Lung (tissue), 12 donors: ENCODE measurements around the gene BAX. TPM values are rescaled to one million over a fixed set of nuclear protein-coding genes. Genes with fewer than 3 reads are reported as not detected.

Experiments
- ATAC-seq: fragments of 200-7000 bp; cut with Tn5 transposase; one replicate; pipeline ENCODE4 v1.9.1; 2020; ENCODE audit warnings: moderate number of reproducible peaks; ENCODE audit not compliant: insufficient read depth, low FRiP score
- DNase-seq, 3 donors: peaks; one replicate each; pipeline ENCODE4 v3.0.0-alpha.2; 2013 to 2017
- H3K27ac ChIP-seq, 2 donors: one replicate each; pipeline ENCODE4 v1.5.1; 2013; ENCODE audit warnings: mild to moderate bottlenecking in 2 of 2, moderate library complexity in 2 of 2, control low read depth in 1 of 2, inconsistent platforms in 1 of 2, low read depth in 1 of 2, low read length in 1 of 2
- H3K27me3 ChIP-seq, 3 donors: one replicate each; pipeline ENCODE4 v1.5.1; 2013; ENCODE audit warnings: low read length in 2 of 3; ENCODE audit not compliant: control insufficient read depth in 3 of 3, insufficient read depth in 3 of 3
- H3K36me3 ChIP-seq, 4 donors: one replicate each; pipeline ENCODE4 v1.5.1; 2013; ENCODE audit warnings: low read length in 4 of 4, mild to moderate bottlenecking in 1 of 4, moderate library complexity in 1 of 4; ENCODE audit not compliant: control insufficient read depth in 4 of 4, insufficient read depth in 4 of 4
- H3K4me1 ChIP-seq, 5 donors: one replicate each; pipeline ENCODE4 v1.5.1; 2013; ENCODE audit warnings: low read length in 5 of 5, mild to moderate bottlenecking in 2 of 5, moderate library complexity in 1 of 5; ENCODE audit not compliant: control insufficient read depth in 5 of 5, insufficient read depth in 5 of 5
- H3K4me3 ChIP-seq: one replicate; pipeline ENCODE4 v1.5.1; 2013; ENCODE audit warnings: mild to moderate bottlenecking, control low read depth, moderate library complexity
- H3K9ac ChIP-seq, 2 donors: one replicate each; pipeline ENCODE4 v1.5.1; 2013; ENCODE audit warnings: low read length in 2 of 2, control low read depth in 1 of 2; ENCODE audit not compliant: insufficient read depth in 1 of 2
- H3K9me3 ChIP-seq, 4 donors: one replicate each; pipeline ENCODE4 v1.5.1; 2013; ENCODE audit warnings: low read length in 3 of 4, mild to moderate bottlenecking in 1 of 4, moderate library complexity in 1 of 4; ENCODE audit not compliant: control insufficient read depth in 4 of 4, insufficient read depth in 3 of 4
- CTCF ChIP-seq: IDR thresholded peaks from 2 replicates; pipeline ENCODE4 v1.5.1; 2012; ENCODE audit warnings: mild to moderate bottlenecking; ENCODE audit errors: control extremely low read depth, extremely low read depth
- WGBS, 2 donors: extraction: QIAGEN DNeasy Blood & Tissue Kit; methylation state at CpG; one replicate each; pipeline ENCODE4 v1.1.7; 2013; 5-methylcytosine and 5-hydroxymethylcytosine counted together
- polyA plus RNA-seq, 2 donors: library from polyadenylated mRNA; stranded (reverse); fragments of 200-250 nt; gene quantifications; one replicate each; pipeline ENCODE4 v1.2.1, GENCODE V29; 2013
- total RNA-seq, 2 donors: library from RNA; depleted of rRNA in 1 of 2; stranded (reverse); fragments of >200 nt in 1 of 2; gene quantifications; one replicate each; pipeline ENCODE4 v1.2.1, GENCODE V29; 2014 to 2021
- donor health status: control.
- donor health status: control.
- donor health status: Bipolar disorder and iron deficiency.
- donor health status: healthy.
- donor health status: DM: yes; HTN: yes; CAD: no.

Gene BAX
- total and polyA plus RNA-seq, 4 donors, result 25.9 to 121 (median 104) TPM

DNA sequence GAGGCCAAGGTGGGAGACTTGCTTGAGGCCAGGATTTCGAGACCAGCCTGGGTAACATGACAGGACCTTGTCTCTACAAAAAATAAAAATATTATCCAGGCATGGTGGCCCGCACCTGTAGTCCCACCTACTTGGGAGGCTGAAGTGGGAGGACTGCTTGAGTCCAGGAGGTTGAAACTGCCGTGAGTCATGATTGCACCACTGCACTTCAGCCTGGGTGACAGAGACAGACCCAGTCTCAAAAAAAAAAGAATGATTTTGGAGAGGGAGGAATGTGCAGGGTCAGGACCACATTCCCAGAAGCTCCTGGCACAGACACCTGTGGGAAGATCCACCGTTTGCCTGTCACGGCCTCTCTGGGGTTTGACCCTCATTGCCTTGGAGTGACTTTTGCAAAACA lies 9.3 kb upstream of the BAX start:
- Histone ChIP-seq H3K9me3 (peaks cover 0 to 10% (median 2%) of the 10 kb centered on the region in 4 donors), H3K36me3 (no peaks in the 10 kb centered on the region), H3K4me1 (peaks cover 0 to 2% (median 0%) of the 10 kb centered on the region in 5 donors), H3K27ac (no peak overlapping the region), H3K4me3 (no peak overlapping the region), H3K27me3 (no peaks in the 10 kb centered on the region), H3K9ac (no peak overlapping the region)
- TF ChIP-seq CTCF, result no peak
- no peak for ATAC-seq
- WGBS, 2 donors, result 85 to 90% methylated on average over 5 of the region's 5 CpGs
- no peak for DNase-seq

GRCh38 chr19:48945817-48946216 lies 8.9 kb upstream of the BAX start:
- TF ChIP-seq CTCF, result no peak
- Histone ChIP-seq H3K4me3 (no peak overlapping the region), H3K9ac (no peak overlapping the region), H3K4me1 (peaks cover 0 to 2% (median 0%) of the 10 kb centered on the region in 5 donors), H3K9me3 (peaks cover 0 to 6% (median 2%) of the 10 kb centered on the region in 4 donors), H3K27me3 (no peaks in the 10 kb centered on the region), H3K36me3 (no peaks in the 10 kb centered on the region), H3K27ac (no peak overlapping the region)
- DNase-seq (no peak), ATAC-seq (no peak)
- 87 to 89% methylated on average over 2 of the region's 2 CpGs for WGBS, 2 donors

GRCh38 chr19:48946463-48947257 lies 8.0 kb upstream of the BAX start:
- DNase-seq (no peak), ATAC-seq (no peak)
- peaks cover 0 to 2% (median 0%) of the 10 kb centered on the region in 5 donors for H3K4me1 ChIP-seq

More at GRCh38 chr19:48946463-48947257, 8.0 kb upstream of the BAX start:
- H3K36me3 ChIP-seq, result no peaks in the 10 kb centered on the region
- H3K9me3 ChIP-seq, result peaks cover 0 to 2% (median 0%) of the 10 kb centered on the region in 4 donors
- no peak overlapping the region for H3K4me3 ChIP-seq
- no peak overlapping the region for H3K27ac ChIP-seq
- no peaks in the 10 kb centered on the region for H3K27me3 ChIP-seq
- no peak for TF ChIP-seq CTCF
- H3K9ac ChIP-seq, result no peak overlapping the region
- 75 to 85% methylated on average over 9 of the region's 9 CpGs for WGBS, 2 donors
